Neural progenitor cell (in vitro differentiated cells): ENCODE results near the gene EXOG.

Experiments
- EZH2 ChIP-seq: fragments of 200-600 bp; sonication (generic); IDR thresholded peaks from 2 replicates; pipeline ENCODE4 v1.6.1; 2017; ENCODE audit warnings: antibody characterized with exemption, mild to moderate bottlenecking, moderate library complexity
- EZH2phosphoT487 ChIP-seq: fragments of 200-600 bp; sonication (generic); IDR thresholded peaks from 2 replicates; pipeline ENCODE4 v1.6.1; 2017; ENCODE audit warnings: antibody characterized with exemption
- TF ChIP-seq, protein P1 (sequence below): fragments of 200-600 bp; sonication (generic); IDR thresholded peaks from 2 replicates; pipeline ENCODE4 v1.5.1; 2017; ENCODE audit warnings: antibody characterized with exemption, mild to moderate bottlenecking

- TF ChIP-seq, protein P1, sequence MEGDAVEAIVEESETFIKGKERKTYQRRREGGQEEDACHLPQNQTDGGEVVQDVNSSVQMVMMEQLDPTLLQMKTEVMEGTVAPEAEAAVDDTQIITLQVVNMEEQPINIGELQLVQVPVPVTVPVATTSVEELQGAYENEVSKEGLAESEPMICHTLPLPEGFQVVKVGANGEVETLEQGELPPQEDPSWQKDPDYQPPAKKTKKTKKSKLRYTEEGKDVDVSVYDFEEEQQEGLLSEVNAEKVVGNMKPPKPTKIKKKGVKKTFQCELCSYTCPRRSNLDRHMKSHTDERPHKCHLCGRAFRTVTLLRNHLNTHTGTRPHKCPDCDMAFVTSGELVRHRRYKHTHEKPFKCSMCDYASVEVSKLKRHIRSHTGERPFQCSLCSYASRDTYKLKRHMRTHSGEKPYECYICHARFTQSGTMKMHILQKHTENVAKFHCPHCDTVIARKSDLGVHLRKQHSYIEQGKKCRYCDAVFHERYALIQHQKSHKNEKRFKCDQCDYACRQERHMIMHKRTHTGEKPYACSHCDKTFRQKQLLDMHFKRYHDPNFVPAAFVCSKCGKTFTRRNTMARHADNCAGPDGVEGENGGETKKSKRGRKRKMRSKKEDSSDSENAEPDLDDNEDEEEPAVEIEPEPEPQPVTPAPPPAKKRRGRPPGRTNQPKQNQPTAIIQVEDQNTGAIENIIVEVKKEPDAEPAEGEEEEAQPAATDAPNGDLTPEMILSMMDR = no peak
- TF ChIP-seq EZH2 (no peak), EZH2phosphoT487 (no peak)
Observed at GRCh38 chr3:38567498-38567897, 71.4 kb downstream of the EXOG start.
